Esophagus (tissue), 2 donors: ENCODE results near the gene PMEPA1. TPM values are rescaled to one million over a fixed set of nuclear protein-coding genes. Genes with fewer than 3 reads are reported as not detected.

ENCODE experiments used
- H3K27ac ChIP-seq, 2 donors: one replicate each; pipeline ENCODE4 v1.5.1; 2013; ENCODE audit warnings: low read depth in 2 of 2, mild to moderate bottlenecking in 2 of 2, inconsistent platforms in 1 of 2, low read length in 1 of 2, moderate library complexity in 1 of 2
- H3K27me3 ChIP-seq, 2 donors: one replicate each; pipeline ENCODE4 v1.6.1; 2013; ENCODE audit warnings: low read length in 2 of 2, control low read depth in 1 of 2, mild to moderate bottlenecking in 1 of 2; ENCODE audit not compliant: insufficient read depth in 2 of 2, control insufficient read depth in 1 of 2
- H3K36me3 ChIP-seq, 2 donors: one replicate each; pipeline ENCODE4 v1.6.1; 2013; ENCODE audit warnings: low read length in 1 of 2; ENCODE audit not compliant: control insufficient read depth in 2 of 2, insufficient read depth in 2 of 2
- H3K4me1 ChIP-seq, 2 donors: one replicate each; pipeline ENCODE4 v1.6.1; 2013; ENCODE audit warnings: low read length in 1 of 2; ENCODE audit not compliant: control insufficient read depth in 2 of 2, insufficient read depth in 2 of 2
- H3K4me3 ChIP-seq, 2 donors: one replicate each; pipeline ENCODE4 v1.5.1; 2013; ENCODE audit warnings: low read length in 2 of 2, mild to moderate bottlenecking in 2 of 2, low read depth in 1 of 2, moderate library complexity in 1 of 2
- H3K9me3 ChIP-seq, 2 donors: one replicate each; pipeline ENCODE4 v1.6.1; 2013; ENCODE audit warnings: mild to moderate bottlenecking in 2 of 2, low read depth in 1 of 2, low read length in 1 of 2, moderate library complexity in 1 of 2; ENCODE audit not compliant: control insufficient read depth in 2 of 2, insufficient read depth in 1 of 2
- WGBS, 2 donors: extraction: QIAGEN DNeasy Blood & Tissue Kit; methylation state at CpG; one replicate each; pipeline ENCODE4 v1.1.7; 2013; 5-methylcytosine and 5-hydroxymethylcytosine counted together
- polyA plus RNA-seq, 2 donors: library from polyadenylated mRNA; stranded (reverse); fragments of 200-250 nt; gene quantifications; one replicate each; pipeline ENCODE4 v1.2.3, GENCODE V29; 2013
- donor health status: healthy with polysubstance abuse.
- donor health status: Bipolar disorder and iron deficiency.

Gene PMEPA1
- polyA plus RNA-seq, 2 donors, result 2.8 to 2.9 TPM

- Histone ChIP-seq H3K27ac (no peak overlapping the region), H3K36me3 (no peaks in the 10 kb centered on the region), H3K4me1 (no peaks in the 10 kb centered on the region), H3K4me3 (no peak overlapping the region), H3K9me3 (no peaks in the 10 kb centered on the region), H3K27me3 (no peaks in the 10 kb centered on the region)
- WGBS, 2 donors, result 66 to 87% methylated on average over 2 of the region's 2 CpGs
Measured at GRCh38 chr20:57738053-57738452, 28.2 kb upstream of the PMEPA1 start.

- no peaks in the 10 kb centered on the region for H3K36me3 ChIP-seq
- no peak overlapping the region for H3K4me3 ChIP-seq
- H3K27me3 ChIP-seq, result no peaks in the 10 kb centered on the region
- H3K4me1 ChIP-seq, result no peaks in the 10 kb centered on the region
- WGBS, 2 donors, result 76 to 78% methylated on average over 4 of the region's 4 CpGs
- no peaks in the 10 kb centered on the region for H3K9me3 ChIP-seq
- no peak overlapping the region for H3K27ac ChIP-seq
Measured at GRCh38 chr20:57737349-57737748, 27.5 kb upstream of the PMEPA1 start.

GRCh38 chr20:57736738-57737347 lies 27.0 kb upstream of the PMEPA1 start:
- H3K27me3 ChIP-seq, result no peaks in the 10 kb centered on the region
- H3K27ac ChIP-seq, result no peak overlapping the region
- no peaks in the 10 kb centered on the region for H3K9me3 ChIP-seq
- WGBS, 2 donors, result 55 to 67% methylated on average over 10 of the region's 10 CpGs
- no peaks in the 10 kb centered on the region for H3K4me1 ChIP-seq
- no peaks in the 10 kb centered on the region for H3K36me3 ChIP-seq
- no peak overlapping the region for H3K4me3 ChIP-seq

GRCh38 chr20:57735831-57736737 lies 26.3 kb upstream of the PMEPA1 start:
- 77 to 87% methylated on average over 8 of the region's 8 CpGs for WGBS, 2 donors
- Histone ChIP-seq H3K4me1 (no peaks in the 10 kb centered on the region), H3K27me3 (no peaks in the 10 kb centered on the region), H3K4me3 (no peak overlapping the region), H3K27ac (no peak overlapping the region), H3K9me3 (no peaks in the 10 kb centered on the region), H3K36me3 (no peaks in the 10 kb centered on the region)

GRCh38 chr20:57734754-57735153 lies 24.9 kb upstream of the PMEPA1 start:
- Histone ChIP-seq H3K36me3 (no peaks in the 10 kb centered on the region), H3K9me3 (no peaks in the 10 kb centered on the region), H3K4me1 (no peaks in the 10 kb centered on the region), H3K4me3 (no peak overlapping the region), H3K27me3 (no peaks in the 10 kb centered on the region), H3K27ac (no peak overlapping the region)
- WGBS, 2 donors, result 88 to 89% methylated on average over 6 of the region's 6 CpGs

- no peaks in the 10 kb centered on the region for H3K4me1 ChIP-seq
- no peaks in the 10 kb centered on the region for H3K27me3 ChIP-seq
- WGBS, 2 donors, result 60 to 67% methylated on average over 4 of the region's 4 CpGs
- H3K36me3 ChIP-seq, result no peaks in the 10 kb centered on the region
- no peak overlapping the region for H3K27ac ChIP-seq
- H3K4me3 ChIP-seq, result no peak overlapping the region
- H3K9me3 ChIP-seq, result no peaks in the 10 kb centered on the region
Measured at GRCh38 chr20:57732226-57732625, 22.4 kb upstream of the PMEPA1 start.

- Histone ChIP-seq H3K27ac (no peak overlapping the region), H3K4me3 (no peak overlapping the region), H3K9me3 (no peaks in the 10 kb centered on the region), H3K36me3 (no peaks in the 10 kb centered on the region), H3K27me3 (no peaks in the 10 kb centered on the region), H3K4me1 (no peaks in the 10 kb centered on the region)
- WGBS, 2 donors, result 79 to 82% methylated on average over 4 of the region's 4 CpGs
Measured at GRCh38 chr20:57728762-57729161, 18.9 kb upstream of the PMEPA1 start.

- 54 to 64% methylated on average over 3 of the region's 3 CpGs for WGBS, 2 donors
- Histone ChIP-seq H3K9me3 (no peaks in the 10 kb centered on the region), H3K27ac (no peak overlapping the region), H3K27me3 (no peaks in the 10 kb centered on the region), H3K4me3 (no peak overlapping the region), H3K4me1 (no peaks in the 10 kb centered on the region), H3K36me3 (no peaks in the 10 kb centered on the region)
Measured at GRCh38 chr20:57727863-57728262, 18.0 kb upstream of the PMEPA1 start.

GRCh38 chr20:57725636-57726035 lies 15.8 kb upstream of the PMEPA1 start:
- 84 to 89% methylated on average over 9 of the region's 9 CpGs for WGBS, 2 donors
- H3K4me1 ChIP-seq, result no peaks in the 10 kb centered on the region
- H3K4me3 ChIP-seq, result no peak overlapping the region
- H3K9me3 ChIP-seq, result no peaks in the 10 kb centered on the region
- H3K36me3 ChIP-seq, result no peaks in the 10 kb centered on the region
- H3K27ac ChIP-seq, result no peak overlapping the region
- H3K27me3 ChIP-seq, result no peaks in the 10 kb centered on the region
